ENCODE results near the gene CDON.

CDON gene

GRCh38 chr11:126053415-126054286 is 9.0 kb downstream of the CDON start:
- TF ChIP-seq CTCF (conservative IDR thresholded peaks at IDR 0.05) (no peak), ZFX (IDR thresholded peaks at IDR 0.05) (no peak)
- H3K27ac ChIP-seq = no peak overlapping the region

GRCh38 chr11:126051117-126051516 is 11.5 kb downstream of the CDON start:
- H3K27ac ChIP-seq = no peak overlapping the region
- TF ChIP-seq CTCF (conservative IDR thresholded peaks at IDR 0.05) (no peak), ZFX (IDR thresholded peaks at IDR 0.05) (no peak)

GRCh38 chr11:126049159-126049558 is 13.5 kb downstream of the CDON start:
- H3K27ac ChIP-seq = no peak overlapping the region

GRCh38 chr11:126048197-126048596 is 14.5 kb downstream of the CDON start:
- H3K27ac ChIP-seq = no peak overlapping the region
- TF ChIP-seq ZFX (IDR thresholded peaks at IDR 0.05) (no peak), CTCF (conservative IDR thresholded peaks at IDR 0.05) (no peak)

More at GRCh38 chr11:126049159-126049558, 13.5 kb downstream of the CDON start:
- TF ChIP-seq CTCF (conservative IDR thresholded peaks at IDR 0.05) (no peak), ZFX (IDR thresholded peaks at IDR 0.05) (no peak)

GRCh38 chr11:126046570-126047195 is 16.0 kb downstream of the CDON start:
- no peak for TF ChIP-seq CTCF (conservative IDR thresholded peaks at IDR 0.05)
- no peak for TF ChIP-seq ZFX (IDR thresholded peaks at IDR 0.05)
- no peak overlapping the region for H3K27ac ChIP-seq

- TF ChIP-seq CTCF (conservative IDR thresholded peaks at IDR 0.05) = no peak
- TF ChIP-seq ZFX (IDR thresholded peaks at IDR 0.05) = no peak
Measured at GRCh38 chr11:126039485-126040271, 23.0 kb downstream of the CDON start.

More at GRCh38 chr11:126039485-126040271, 23.0 kb downstream of the CDON start:
- no peak overlapping the region for H3K27ac ChIP-seq
